ENCODE data around the gene CC2D2B. TPM values are rescaled to one million over a fixed set of nuclear protein-coding genes. Genes with fewer than 3 reads are reported as not detected.

Gene CC2D2B
- total and polyA plus RNA-seq, 2 of the 8 experiments (the other 6 are each of a cell fraction or from before 2014, with no cell fraction given) = 0.09 to 0.71 TPM

GRCh38 chr10:95867866-95868265 lies 39.9 kb upstream of the CC2D2B start:
- Histone ChIP-seq H3K79me1 (ENCODE audit: low read depth, low read length) (no peaks in the 10 kb centered on the region), H4K8ac (ENCODE audit: extremely low read depth, insufficient read depth, low read length) (no peak overlapping the region), H3K14ac (ENCODE audit: insufficient read length) (no peak overlapping the region), H4K91ac (replicated peaks; ENCODE audit: insufficient read length, low read length) (no peak overlapping the region), H3K9ac (replicated peaks in 1 of 4; ENCODE audit: extremely low read depth in 1 of 4, low read depth in 3 of 4, low read length in 3 of 4) (no peak overlapping the region), H3K4me1 (replicated peaks in 1 of 4; ENCODE audit: control insufficient read depth in 3 of 4, insufficient read depth in 4 of 4, low read length in 3 of 4) (no peaks in the 10 kb centered on the region), H4K20me1 (replicated peaks in 1 of 2; ENCODE audit: control insufficient read depth in 1 of 2, insufficient read depth in 2 of 2, low read length in 2 of 2) (no peaks in the 10 kb centered on the region), H2AFZ (ENCODE audit: low read length) (no peak overlapping the region), H2BK15ac (ENCODE audit: low read length) (no peak overlapping the region), H3K27ac (ENCODE audit: low read depth, low read length) (no peak overlapping the region), H3K56ac (replicated peaks; ENCODE audit: insufficient read length, low read depth, low read length) (no peak overlapping the region), H3K36me3 (ENCODE audit: control insufficient read depth in 2 of 4, insufficient read depth in 4 of 4, low read length in 3 of 4) (peaks cover 0 to 2% (median 0%) of the 10 kb centered on the region in 4 experiments; a peak in 1 of 8 replicates), H3K9me3 (ENCODE audit: insufficient read depth in 2 of 2, low read depth in 1 of 2, low read length in 1 of 2) (no peaks in the 10 kb centered on the region), H2BK120ac (replicated peaks; ENCODE audit: low read depth, low read length) (no peak overlapping the region), H2BK12ac (ENCODE audit: low read depth, low read length) (no peak overlapping the region), H2AK5ac (ENCODE audit: low read depth, low read length) (no peak overlapping the region), H3K4me3 (ENCODE audit: extremely low read depth in 1 of 4, insufficient read depth in 2 of 4, low read depth in 3 of 4, low read length in 4 of 4) (no peak overlapping the region), H4K5ac (ENCODE audit: insufficient read length, low read depth, low read length) (no peak overlapping the region), H3K18ac (ENCODE audit: extremely low read depth, low read length) (no peak overlapping the region), H3K23me2 (ENCODE audit: low read depth, low read length) (no peaks in the 10 kb centered on the region), H3K23ac (ENCODE audit: insufficient read length) (no peak overlapping the region), H2BK5ac (ENCODE audit: low read depth, low read length) (no peak overlapping the region), H3K4ac (replicated peaks; ENCODE audit: insufficient read length, low read depth, low read length) (no peak overlapping the region), H3K4me2 (ENCODE audit: insufficient read depth in 1 of 2, low read depth in 2 of 2, low read length in 2 of 2) (no peak overlapping the region), H3K79me2 (ENCODE audit: control insufficient read depth in 1 of 2, insufficient read depth in 2 of 2, low read length in 2 of 2) (no peaks in the 10 kb centered on the region), H2BK20ac (ENCODE audit: low read length) (no peak overlapping the region), H3K27me3 (replicated peaks in 1 of 4; ENCODE audit: control insufficient read depth in 3 of 4, extremely low read depth in 1 of 4, insufficient read depth in 3 of 4, low read length in 3 of 4) (no peaks in the 10 kb centered on the region)
- CTCF ChIA-PET (ENCODE audit: partially characterized antibody) = interaction anchor here (1.1 to 5.7 kb wide), 3 partner anchors 174 to 193 kb away, joined by 3 to 63 read pairs (median 4); partner anchors contain the start of gene TCTN3
- FAIRE-seq = no peak
- TF ChIP-seq, protein P1, sequence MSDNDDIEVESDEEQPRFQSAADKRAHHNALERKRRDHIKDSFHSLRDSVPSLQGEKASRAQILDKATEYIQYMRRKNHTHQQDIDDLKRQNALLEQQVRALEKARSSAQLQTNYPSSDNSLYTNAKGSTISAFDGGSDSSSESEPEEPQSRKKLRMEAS (IDR thresholded peaks at IDR 0.05) = no peak
- no peak for TF ChIP-seq EP300 (IDR thresholded peaks at IDR 0.05; ENCODE audit: borderline replicate concordance in 1 of 2, low read depth in 2 of 2, low read length in 2 of 2)
- no peak for TF ChIP-seq HDAC6 (IDR thresholded peaks at IDR 0.05; ENCODE audit: low read depth, low read length)
- POLR2A ChIA-PET (ENCODE audit: partially characterized antibody) = interaction anchor here (1.6 kb wide), 1 partner anchor 175 kb away, joined by 4 read pairs; the partner anchor contains the start of gene TCTN3
- 88% methylated on average over 4 of the region's 4 CpGs; no CpG with 5 or more reads in 1 of the 2 experiments for WGBS, 2 experiments (ENCODE audit: extremely low coverage in 1 of 2, insufficient coverage in 1 of 2, insufficient read length in 1 of 2, insufficient replicate concordance in 2 of 2, low coverage in 1 of 2, low lambda C conversion rate in 2 of 2, missing lambda C conversion rate in 1 of 2)
- no peak for DNase-seq (ENCODE audit: low read depth in 1 of 2, low spot score in 2 of 2)

All from H1 (cell line).